Measurements from ENCODE around the gene S100A4. TPM values are rescaled to one million over a fixed set of nuclear protein-coding genes. Genes with fewer than 3 reads are reported as not detected.
A peak's percentile ranks its signal among the peaks of the same experiment; 100 is the strongest.

S100A4 gene
- total RNA-seq, 2 donors from 2014 or later, result 144 to 156 TPM

- Histone ChIP-seq H3K36me3 (no peaks in the 10 kb centered on the region), H3K4me3 (no peak overlapping the region), H3K27me3 (no peaks in the 10 kb centered on the region), H3K27ac (no peak overlapping the region), H3K9me3 (no peaks in the 10 kb centered on the region), H3K4me1 (peaks cover 0 to 27% of the 10 kb centered on the region in 2 donors)
- no peak for DNase-seq (ENCODE audit: low spot score)
- TF ChIP-seq CTCF (IDR thresholded peaks at IDR 0.05), result peak in 1 of 2 donors; percentile 66
These were observed 35.8 kb downstream of the S100A4 start for GRCh38 chr1:153509729-153510354.

GRCh38 chr1:153509036-153509435 lies 36.6 kb downstream of the S100A4 start:
- Histone ChIP-seq H3K9me3 (no peaks in the 10 kb centered on the region), H3K36me3 (no peaks in the 10 kb centered on the region), H3K4me1 (peaks cover 0 to 27% of the 10 kb centered on the region in 2 donors), H3K27me3 (no peaks in the 10 kb centered on the region), H3K27ac (no peak overlapping the region), H3K4me3 (no peak overlapping the region)
- TF ChIP-seq CTCF (IDR thresholded peaks at IDR 0.05), result no peak
- DNase-seq (ENCODE audit: low spot score), result no peak

- H3K27me3 ChIP-seq, result no peaks in the 10 kb centered on the region
- H3K36me3 ChIP-seq, result no peaks in the 10 kb centered on the region
- no peaks in the 10 kb centered on the region for H3K9me3 ChIP-seq
- H3K4me3 ChIP-seq, result no peak overlapping the region
- TF ChIP-seq CTCF (IDR thresholded peaks at IDR 0.05), result no peak
- H3K27ac ChIP-seq, result peak overlapping the region; percentile 49 to 72
- peaks cover 0 to 27% of the 10 kb centered on the region in 2 donors for H3K4me1 ChIP-seq
- DNase-seq (ENCODE audit: low spot score), result no peak
These were observed 37.6 kb downstream of the S100A4 start for GRCh38 chr1:153507926-153508583.

- peak overlapping the region; percentile 49 to 72 for H3K27ac ChIP-seq
- H3K4me1 ChIP-seq, result peaks cover 0 to 27% of the 10 kb centered on the region in 2 donors
- no peaks in the 10 kb centered on the region for H3K9me3 ChIP-seq
- TF ChIP-seq CTCF (IDR thresholded peaks at IDR 0.05), result no peak
- DNase-seq (ENCODE audit: low spot score), result peak; percentile 96
- no peaks in the 10 kb centered on the region for H3K36me3 ChIP-seq
- no peaks in the 10 kb centered on the region for H3K27me3 ChIP-seq
- no peak overlapping the region for H3K4me3 ChIP-seq
These were observed 38.7 kb downstream of the S100A4 start for GRCh38 chr1:153506831-153507413.

- Histone ChIP-seq H3K4me1 (peaks cover 0 to 27% of the 10 kb centered on the region in 2 donors), H3K27ac (peak overlapping the region; percentile 49 to 72), H3K27me3 (no peaks in the 10 kb centered on the region), H3K4me3 (no peak overlapping the region), H3K36me3 (no peaks in the 10 kb centered on the region), H3K9me3 (no peaks in the 10 kb centered on the region)
- DNase-seq (ENCODE audit: low spot score), result no peak
- no peak for TF ChIP-seq CTCF (IDR thresholded peaks at IDR 0.05)
These were observed 39.2 kb downstream of the S100A4 start for GRCh38 chr1:153506386-153506785.

Measured in right atrium auricular region (tissue), 2 donors.